HL-60/S4 (cell line): ENCODE measurements around the gene HIPK2.
"Not testable (repeated sequence)": the region's sequence is repeated elsewhere in the genome, so short reads cannot be mapped to it uniquely, and the experiment has no call there.

Experiments
- in situ Hi-C: fragments of 300-500 bp; cut with MboI; formaldehyde crosslinking; loops from 2 replicates; pipeline ENCODE4 v1.14.3; 2022; ENCODE audit warnings: low sequenced_read_pairs

Gene HIPK2

GRCh38 chr7:139560199-139560598, 217.6 kb downstream of the HIPK2 start:
- in situ Hi-C loops: no loop called here

- in situ Hi-C loops: no loop called here
Observed at GRCh38 chr7:139559364-139560105, 218.3 kb downstream of the HIPK2 start.

- in situ Hi-C loops: no loop called here
Observed at GRCh38 chr7:139557857-139558581, 219.8 kb downstream of the HIPK2 start.

- in situ Hi-C loops: not testable (repeated sequence)
Observed at GRCh38 chr7:139553991-139554700, 223.7 kb downstream of the HIPK2 start.

GRCh38 chr7:139548302-139549028, 229.3 kb downstream of the HIPK2 start:
- in situ Hi-C loops: no loop called here

GRCh38 chr7:139544645-139545044, 233.2 kb downstream of the HIPK2 start:
- in situ Hi-C loops: no loop called here

- in situ Hi-C loops: no loop called here
Observed at GRCh38 chr7:139543801-139544603, 233.8 kb downstream of the HIPK2 start.

GRCh38 chr7:139542308-139543151, 235.3 kb downstream of the HIPK2 start:
- in situ Hi-C loops: no loop called here

GRCh38 chr7:139541600-139542307, 236.0 kb downstream of the HIPK2 start:
- in situ Hi-C loops: no loop called here

- in situ Hi-C loops: no loop called here
Observed at GRCh38 chr7:139540203-139540602, 237.6 kb downstream of the HIPK2 start.

GRCh38 chr7:139538881-139539635, 238.7 kb downstream of the HIPK2 start:
- in situ Hi-C loops: no loop called here

GRCh38 chr7:139536152-139536551, 241.6 kb downstream of the HIPK2 start:
- in situ Hi-C loops: no loop called here

- in situ Hi-C loops: no loop called here
Observed at GRCh38 chr7:139534966-139535651, 242.7 kb downstream of the HIPK2 start.

GRCh38 chr7:139534096-139534495, 243.7 kb downstream of the HIPK2 start:
- in situ Hi-C loops: no loop called here

GRCh38 chr7:139532636-139533155, 245.1 kb downstream of the HIPK2 start:
- in situ Hi-C loops: no loop called here

- in situ Hi-C loops: no loop called here
Observed at GRCh38 chr7:139531094-139531493, 246.7 kb downstream of the HIPK2 start.
